Measurements from ENCODE around the gene ZNG1C.
"Not testable (repeated sequence)": the region's sequence is repeated elsewhere in the genome, so short reads cannot be mapped to it uniquely, and the experiment has no call there.

The ZNG1C gene

GRCh38 chr9:68241683-68242082, at the start of gene ZNG1C:
TSS of gene ZNG1C (plus strand) at chr9:68241983. CDS start at chr9:68242032, 49 bp downstream.
- DNase-seq; intact Hi-C loops (cut with DNase I): not testable (repeated sequence)

DNA sequence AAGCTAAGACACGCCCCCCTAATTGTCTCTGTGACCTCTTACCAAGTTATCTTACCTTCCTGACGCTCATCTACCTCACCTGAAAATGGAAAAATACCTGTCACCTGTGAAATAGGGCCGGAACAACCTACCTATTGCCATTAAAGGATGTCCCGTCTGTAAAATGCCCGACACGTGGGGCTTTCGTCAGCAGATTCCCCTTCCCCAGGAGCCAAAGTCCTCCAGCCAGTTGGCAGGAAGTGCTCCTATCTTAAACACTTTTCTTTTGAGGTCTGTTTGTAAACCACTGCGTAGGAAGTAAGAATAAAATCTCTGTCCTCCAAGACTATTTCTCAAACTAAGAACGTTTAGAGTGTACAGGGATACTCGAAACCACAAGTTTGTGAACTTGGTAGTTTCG, 654 bp downstream of the ZNG1C start:
- intact Hi-C loops (cut with DNase I), result not testable (repeated sequence)

DNA sequence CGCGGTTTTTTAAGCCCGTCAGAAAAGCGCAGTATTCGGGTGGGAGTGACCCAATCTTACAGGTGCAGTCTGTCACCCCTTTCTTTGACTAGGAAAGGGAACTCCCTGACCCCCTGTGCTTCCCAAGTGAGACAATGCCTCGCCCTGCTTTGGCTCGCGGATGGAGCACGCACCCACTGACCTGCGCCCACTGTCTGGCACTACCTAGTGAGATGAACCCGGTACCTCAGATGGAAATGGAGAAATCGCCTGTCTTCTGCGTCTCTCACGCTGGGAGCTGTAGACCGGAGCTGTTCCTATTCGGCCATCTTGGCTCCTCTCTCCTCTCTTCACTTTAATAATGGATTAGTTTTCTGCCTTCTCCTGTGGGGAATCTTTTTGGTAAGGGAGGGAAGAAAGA, 39.3 kb downstream of the ZNG1C start:
- peak in 3 of 10 donors; percentile 2 to 50 (median 6) for DNase-seq
- intact Hi-C loops (cut with DNase I), result not testable (repeated sequence)

More for the DNA sequence above, 654 bp downstream of the ZNG1C start:
- not testable (repeated sequence) for DNase-seq

DNA sequence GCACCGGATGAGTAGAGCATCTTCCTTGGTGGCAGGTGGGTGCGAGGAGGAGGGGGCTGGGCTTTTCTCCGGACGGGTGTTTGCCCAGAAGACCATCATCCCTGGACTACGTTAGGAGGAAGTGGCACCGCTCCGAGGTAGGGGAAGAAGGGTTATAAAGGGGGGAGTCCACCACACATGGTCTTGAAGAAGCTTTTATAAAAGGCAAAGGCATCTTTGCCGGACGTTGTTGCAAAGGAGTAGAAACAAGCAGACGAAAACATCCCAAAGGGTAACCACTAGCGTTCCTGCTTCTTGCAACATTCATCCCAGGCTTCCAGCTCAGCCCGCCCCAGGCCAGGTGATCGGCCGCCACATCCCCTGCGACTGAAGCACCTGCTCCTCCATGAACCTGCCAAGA, 60.8 kb downstream of the ZNG1C start, which contains the start of gene FOXD4L3:
TSS of gene FOXD4L3 (plus strand) at position 301 of the 400 bp plus-strand sequence. CDS start at position 386, 85 bp downstream.
- intact Hi-C loops (cut with DNase I); DNase-seq: not testable (repeated sequence)

- intact Hi-C loops (cut with DNase I); DNase-seq: not testable (repeated sequence)
These were observed 62.0 kb downstream of the ZNG1C start for GRCh38 chr9:68303771-68304170.

DNA sequence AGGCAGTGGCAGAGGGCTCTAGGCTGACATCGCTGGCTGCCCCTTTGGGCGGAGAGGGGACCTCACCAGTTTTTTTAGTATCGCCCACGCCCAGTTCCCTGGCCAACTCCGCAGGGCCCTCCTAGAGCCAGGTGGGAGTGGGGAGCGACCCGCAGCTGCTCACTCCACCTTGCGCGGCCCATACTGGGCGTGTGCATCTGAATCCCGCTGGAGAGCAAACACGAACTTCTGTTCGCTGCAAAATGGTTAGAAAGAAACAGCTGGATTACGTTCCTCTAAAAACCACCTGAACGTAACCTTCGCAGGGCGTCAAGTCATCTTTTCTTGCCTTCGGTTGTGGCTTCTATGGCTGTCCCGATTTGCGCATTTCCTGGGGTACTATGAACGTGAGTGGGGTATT, 62.4 kb downstream of the ZNG1C start:
- intact Hi-C loops (cut with DNase I); DNase-seq: not testable (repeated sequence)

DNA sequence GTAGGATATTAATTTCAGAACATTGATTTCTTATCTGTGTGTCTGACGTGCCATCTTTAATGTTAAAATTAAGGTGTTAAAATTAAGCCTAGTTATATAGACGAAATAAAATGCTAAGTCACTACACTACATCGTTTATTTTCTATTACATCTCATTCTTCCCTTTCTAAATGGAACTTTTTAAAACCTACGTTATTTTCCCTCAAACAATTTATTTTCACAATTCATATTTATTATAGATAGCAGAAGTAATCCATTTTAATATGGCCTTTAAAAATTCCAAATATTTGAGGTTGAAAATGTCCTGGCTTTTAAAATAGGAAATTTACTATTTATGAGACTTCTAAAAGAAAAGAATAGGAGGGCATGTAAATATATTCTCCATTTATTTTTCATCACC, 63.0 kb downstream of the ZNG1C start:
- intact Hi-C loops (cut with DNase I); DNase-seq: not testable (repeated sequence)

DNA sequence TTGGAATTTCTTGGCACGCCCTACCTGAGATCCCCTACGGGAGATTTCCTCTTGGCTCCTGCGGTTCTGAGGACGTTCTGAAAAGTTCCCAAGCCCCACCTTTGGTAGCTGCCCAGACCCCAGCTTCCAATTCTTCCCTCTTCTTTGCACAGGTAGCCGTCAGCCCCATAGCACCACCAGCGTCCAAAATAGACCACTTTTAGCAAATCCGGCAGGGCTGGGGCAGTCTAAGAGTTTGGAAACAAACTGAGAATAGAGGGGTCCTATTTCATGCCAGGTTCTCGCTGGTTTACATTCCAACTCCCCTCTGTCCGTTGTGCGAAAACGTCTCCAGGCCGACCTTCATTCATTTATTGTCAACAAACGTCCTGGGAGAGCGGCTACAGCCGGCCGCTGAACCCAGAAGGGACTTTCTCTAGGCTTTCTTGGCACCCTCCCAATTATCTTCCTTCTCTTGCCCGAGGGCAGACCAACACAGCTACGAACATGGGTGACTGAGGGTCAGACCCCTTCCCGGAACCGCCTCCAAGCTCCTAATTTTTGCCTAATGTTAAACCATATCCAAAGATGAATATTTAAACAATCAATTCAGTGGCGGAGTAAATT, 64.0 kb downstream of the ZNG1C start:
- DNase-seq; intact Hi-C loops (cut with DNase I): not testable (repeated sequence)

DNA sequence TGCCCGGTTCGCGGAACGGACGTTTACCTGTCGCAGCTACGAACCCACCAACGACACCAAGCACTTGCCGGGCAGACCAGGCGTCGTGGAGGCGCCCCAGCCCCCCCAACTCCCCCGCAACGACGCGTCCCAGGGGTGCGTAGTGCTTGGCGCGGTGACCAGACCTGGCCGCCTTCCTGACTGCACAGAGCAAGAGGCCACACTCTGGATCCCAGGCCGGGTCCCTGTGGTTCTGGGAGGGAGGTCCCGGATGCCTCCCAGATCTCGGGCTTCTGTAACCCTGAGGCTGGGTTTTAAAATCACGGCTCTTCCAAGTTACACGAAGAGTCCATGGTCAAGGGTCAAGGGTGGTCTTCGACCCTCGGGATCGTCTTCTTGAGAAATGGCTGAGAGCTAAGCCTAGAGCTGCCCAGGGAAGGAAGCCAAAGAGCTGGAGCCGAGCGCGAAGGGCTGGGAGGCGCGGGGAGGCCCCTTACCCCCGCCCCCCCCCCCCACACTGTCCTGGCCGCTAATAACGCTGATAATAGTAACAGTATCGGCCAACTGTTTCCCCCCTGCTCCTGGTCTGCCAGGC, 64.7 kb downstream of the ZNG1C start:
- DNase-seq, result peak in 1 of 10 donors; percentile 34
- intact Hi-C loops (cut with DNase I), result not testable (repeated sequence)

DNA sequence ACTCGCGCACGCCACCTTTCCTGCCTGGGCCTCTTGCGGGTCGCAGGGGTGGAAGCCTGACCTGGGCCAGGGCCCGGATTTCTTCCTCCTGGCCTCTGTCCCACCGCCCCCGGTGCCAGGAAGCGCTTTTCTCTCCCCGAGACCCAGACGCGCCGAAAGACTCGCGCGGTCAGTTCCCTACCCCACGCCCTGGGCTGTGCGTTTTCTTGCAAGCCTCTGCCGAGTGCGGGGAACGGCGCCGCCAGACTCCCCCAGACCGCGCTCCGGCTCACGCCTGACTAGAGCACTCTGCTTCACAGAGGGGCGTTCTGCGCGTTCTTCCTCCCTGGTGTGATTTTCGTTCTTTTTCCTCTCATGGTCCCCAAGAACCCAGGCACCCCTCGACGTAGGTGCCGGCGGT, 65.3 kb downstream of the ZNG1C start:
- intact Hi-C loops (cut with DNase I), result not testable (repeated sequence)
- peak in 1 of 10 donors; percentile 37 for DNase-seq

DNA sequence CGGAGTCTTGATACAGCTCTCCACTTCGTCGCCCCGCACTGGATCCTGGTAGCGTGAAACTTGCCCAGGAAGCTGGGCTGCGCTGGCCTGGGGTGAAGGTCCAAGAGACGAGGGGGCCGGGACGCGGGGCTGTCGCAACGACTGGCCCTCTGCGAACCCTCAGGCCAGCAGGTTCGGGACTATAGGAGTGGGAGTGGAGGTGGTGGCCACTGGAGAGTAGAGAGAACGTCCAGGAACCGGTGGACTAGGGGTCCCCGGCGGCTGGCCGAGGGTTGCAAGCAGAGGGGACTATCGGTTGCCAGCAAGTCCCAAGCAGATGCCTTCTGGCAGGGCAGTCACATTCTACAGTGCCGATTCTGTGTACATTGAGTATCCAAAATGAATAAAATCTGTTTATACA, 65.9 kb downstream of the ZNG1C start:
- peak in 3 of 10 donors; percentile 49 to 81 (median 66) for DNase-seq
- intact Hi-C loops (cut with DNase I), result not testable (repeated sequence)

GRCh38 chr9:68311208-68311607, 69.4 kb downstream of the ZNG1C start:
- not testable (repeated sequence) for DNase-seq

DNA sequence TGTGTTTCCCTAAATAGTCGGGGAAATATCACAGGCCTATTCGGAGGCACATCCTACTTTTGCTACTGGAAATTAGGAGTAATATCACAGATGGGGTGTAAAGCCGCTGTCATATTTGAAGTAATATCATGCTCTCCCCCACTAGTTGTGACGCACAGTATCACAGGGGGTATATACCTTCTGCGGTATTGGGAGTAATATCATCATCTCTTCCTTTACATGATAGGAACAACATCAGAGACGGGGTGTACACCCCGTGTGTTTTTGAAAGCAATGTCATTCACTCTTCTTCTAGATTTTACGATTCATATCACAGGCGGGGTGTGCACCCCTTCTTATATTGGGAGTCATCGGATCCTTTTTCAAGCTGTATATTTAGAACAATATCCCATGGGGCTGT, 76.4 kb downstream of the ZNG1C start:
- intact Hi-C loops (cut with DNase I); DNase-seq: not testable (repeated sequence)

More at GRCh38 chr9:68311208-68311607, 69.4 kb downstream of the ZNG1C start:
- intact Hi-C loops (cut with DNase I), result not testable (repeated sequence)

- DNase-seq; intact Hi-C loops (cut with DNase I): not testable (repeated sequence)
These were observed 82.0 kb downstream of the ZNG1C start for GRCh38 chr9:68323749-68324148.

- DNase-seq; intact Hi-C loops (cut with DNase I): not testable (repeated sequence)
These were observed 82.7 kb downstream of the ZNG1C start for GRCh38 chr9:68324518-68324917.

- intact Hi-C loops (cut with DNase I), result not testable (repeated sequence)
These were observed 87.3 kb downstream of the ZNG1C start for GRCh38 chr9:68329106-68329505.

GRCh38 chr9:68330531-68331173, 88.9 kb downstream of the ZNG1C start:
- intact Hi-C loops (cut with DNase I), result not testable (repeated sequence)

More at GRCh38 chr9:68329106-68329505, 87.3 kb downstream of the ZNG1C start:
- not testable (repeated sequence) for DNase-seq

DNA sequence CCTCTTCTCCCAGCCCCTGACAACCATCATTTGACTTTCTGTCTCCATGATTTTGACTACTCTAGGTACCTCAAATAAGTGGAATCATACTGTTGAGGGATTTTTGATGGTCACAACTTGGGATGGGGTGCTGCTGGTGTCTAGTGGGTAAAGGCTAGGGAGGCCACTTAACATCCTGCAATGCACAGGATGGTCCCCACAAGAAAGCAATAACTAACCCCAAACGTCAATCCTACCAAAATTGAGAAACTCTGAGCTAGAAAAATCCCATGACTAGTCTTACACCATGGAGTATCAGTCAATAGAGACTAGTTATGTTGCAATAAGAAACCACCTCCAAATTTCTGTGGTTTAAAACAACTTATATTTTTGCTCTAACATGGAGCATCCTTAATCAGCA, 90.3 kb downstream of the ZNG1C start:
- intact Hi-C loops (cut with DNase I); DNase-seq: not testable (repeated sequence)

More at GRCh38 chr9:68330531-68331173, 88.9 kb downstream of the ZNG1C start:
- DNase-seq, result peak in 1 of 10 donors; percentile 17

- intact Hi-C loops (cut with DNase I); DNase-seq: not testable (repeated sequence)
These were observed 94.2 kb downstream of the ZNG1C start for GRCh38 chr9:68335935-68336334.

DNA sequence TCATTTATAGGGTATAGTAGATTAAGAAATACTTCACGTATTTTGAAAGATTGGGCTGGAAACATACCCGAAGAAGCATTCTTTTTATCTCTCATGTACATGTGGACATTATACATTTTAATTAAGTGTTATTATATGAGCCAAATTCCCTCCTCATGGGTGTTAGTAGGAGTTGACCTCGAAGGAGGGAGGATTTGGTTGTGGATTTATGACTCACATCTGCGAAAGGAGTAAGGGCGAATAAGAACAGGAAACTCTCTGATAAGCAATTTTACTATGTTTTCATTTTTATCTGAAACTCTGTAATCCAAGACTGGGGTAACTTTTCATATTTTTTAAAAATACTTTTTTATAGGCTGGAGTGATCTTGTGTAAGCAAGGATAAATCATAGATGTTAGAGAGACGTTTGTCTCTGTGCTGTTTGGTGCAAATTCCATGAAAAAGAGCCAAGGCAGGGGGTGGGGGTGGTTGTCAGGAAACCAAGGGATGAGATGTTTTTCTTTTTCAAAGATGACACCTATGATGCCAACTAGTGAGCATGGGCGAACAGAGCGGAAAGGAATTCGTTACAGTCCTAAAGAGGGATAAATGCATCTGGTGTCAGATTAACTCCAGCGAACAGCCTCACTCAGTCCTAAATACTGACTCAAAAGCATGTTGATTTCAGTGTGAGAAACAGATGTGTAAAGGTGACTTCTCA, 95.0 kb downstream of the ZNG1C start:
- intact Hi-C loops (cut with DNase I); DNase-seq: not testable (repeated sequence)

All from posterior cingulate gyrus (tissue), 11 donors.